ENCODE measurements around the gene STPG1.

STPG1 gene

GRCh38 chr1:24337455-24337854 is 76.1 kb downstream of the STPG1 start:
- no peak for DNase-seq

- DNase-seq, result no peak
Measured at GRCh38 chr1:24336075-24336474, 77.5 kb downstream of the STPG1 start.

GRCh38 chr1:24331961-24332673 is 81.5 kb downstream of the STPG1 start:
- DNase-seq, result no peak

DNA sequence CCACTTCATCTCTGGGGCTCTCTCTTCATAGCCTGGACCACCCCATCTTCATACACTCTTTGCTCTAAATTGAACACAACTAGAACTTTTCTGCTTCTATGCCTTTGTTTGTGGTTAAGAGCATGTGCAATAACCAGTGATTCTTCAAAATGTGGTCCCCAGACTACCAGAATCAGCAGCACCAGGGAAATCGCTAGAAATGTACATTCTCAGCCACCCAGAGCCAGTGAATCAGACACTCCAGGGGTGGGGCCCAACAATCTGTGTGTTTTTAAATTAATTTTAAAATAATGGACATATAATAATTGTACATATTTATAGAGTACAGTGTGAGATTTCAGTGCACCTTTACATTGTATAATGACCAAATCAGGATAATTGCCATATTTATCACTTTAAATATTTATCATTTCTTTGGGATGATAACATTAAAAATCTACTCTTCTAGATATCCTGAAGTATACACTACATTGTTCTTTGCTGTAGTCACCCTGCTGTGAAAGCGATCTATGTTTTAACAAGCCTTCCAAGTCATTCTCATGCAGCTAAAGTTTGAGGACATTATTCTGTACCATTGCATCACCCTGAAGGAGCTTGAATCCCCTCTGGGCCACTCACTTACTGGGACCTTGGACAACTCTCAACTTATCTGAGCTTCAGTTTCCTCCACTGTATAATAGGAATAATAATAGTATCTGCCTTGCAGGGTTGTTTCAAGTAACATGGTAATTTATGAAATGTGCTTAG is 83.6 kb downstream of the STPG1 start:
- no peak for DNase-seq

DNA sequence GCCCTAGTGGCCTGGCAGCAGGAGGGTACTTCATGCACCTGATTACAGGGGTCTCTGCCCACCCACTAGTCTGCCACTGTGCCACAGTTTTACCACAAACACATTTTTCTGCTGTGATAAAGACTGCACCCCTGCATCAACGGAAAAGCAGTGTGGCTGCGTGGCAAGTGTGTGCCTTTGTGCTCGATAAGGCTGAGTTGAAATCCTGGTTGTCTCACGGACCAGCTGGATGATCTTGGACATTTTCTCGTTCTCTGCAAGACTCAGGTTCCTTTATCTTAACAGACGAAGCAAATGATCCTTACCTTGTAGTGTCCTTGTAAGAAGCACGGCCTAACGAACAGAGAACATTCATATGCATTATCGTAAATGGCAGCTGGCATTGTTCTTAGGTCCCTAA is 84.3 kb downstream of the STPG1 start:
- DNase-seq, result no peak

DNA sequence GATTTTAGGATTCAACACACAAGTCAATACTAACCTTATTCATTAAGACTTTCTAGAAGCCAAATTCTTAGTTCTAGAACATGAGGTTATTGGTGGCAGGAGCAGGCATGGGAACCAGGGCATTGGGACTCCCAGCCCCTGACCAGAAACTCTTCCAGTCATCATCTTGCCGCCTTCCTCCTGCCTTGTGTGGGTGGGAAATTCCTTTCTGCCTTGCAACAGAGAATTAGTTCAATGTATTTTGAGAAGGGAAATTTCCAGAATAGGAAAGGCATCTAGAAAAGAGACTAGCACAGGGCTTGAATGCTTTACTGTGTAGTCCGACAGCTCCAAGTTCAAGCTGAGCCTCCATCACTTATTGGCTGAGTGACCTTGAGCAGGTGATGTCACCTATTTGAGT is 85.7 kb downstream of the STPG1 start:
- no peak for DNase-seq

- no peak for DNase-seq
Measured at GRCh38 chr1:24327486-24327885, 86.1 kb downstream of the STPG1 start.

DNA sequence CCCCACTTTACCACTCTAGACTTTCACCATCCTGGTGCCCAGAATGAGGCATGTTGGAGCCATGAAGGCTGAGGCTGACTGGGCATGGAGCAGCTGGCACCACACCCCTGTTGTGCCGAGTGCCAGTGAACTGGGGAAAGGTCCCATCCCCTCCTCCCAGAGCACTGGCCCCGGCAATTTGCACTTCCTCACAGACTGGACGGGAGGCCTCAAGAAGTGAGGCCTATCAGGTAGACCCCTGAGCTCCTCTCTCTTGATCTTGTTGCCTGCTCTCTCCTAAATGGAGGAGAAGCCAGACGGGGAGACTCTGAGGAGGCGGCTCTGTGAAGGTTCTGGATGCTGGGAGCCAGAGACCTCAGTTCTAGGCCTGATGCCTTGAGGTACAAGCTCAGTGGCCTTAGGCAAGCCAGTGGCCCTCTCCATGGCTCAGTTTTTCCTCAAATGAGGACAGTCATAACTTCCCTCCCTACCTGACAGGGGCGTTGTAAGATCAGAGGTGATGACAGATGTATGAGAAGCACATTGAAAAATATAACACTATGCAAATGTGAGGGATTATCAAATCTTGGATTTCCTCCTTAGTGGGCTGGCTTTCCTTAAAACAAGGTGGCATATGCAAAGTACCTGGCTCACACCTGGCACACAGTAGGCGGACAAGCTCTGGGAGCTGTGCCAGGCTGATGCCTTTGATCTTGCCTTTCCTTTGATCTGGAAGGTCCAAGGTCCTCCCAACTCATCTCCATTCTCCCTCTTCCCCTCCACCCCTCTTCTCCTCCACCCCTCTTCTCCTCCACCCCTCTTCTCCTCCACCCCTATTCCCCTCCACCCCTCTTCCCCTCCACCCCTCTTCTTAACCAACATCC is 87.8 kb downstream of the STPG1 start:
- DNase-seq, result no peak

DNA sequence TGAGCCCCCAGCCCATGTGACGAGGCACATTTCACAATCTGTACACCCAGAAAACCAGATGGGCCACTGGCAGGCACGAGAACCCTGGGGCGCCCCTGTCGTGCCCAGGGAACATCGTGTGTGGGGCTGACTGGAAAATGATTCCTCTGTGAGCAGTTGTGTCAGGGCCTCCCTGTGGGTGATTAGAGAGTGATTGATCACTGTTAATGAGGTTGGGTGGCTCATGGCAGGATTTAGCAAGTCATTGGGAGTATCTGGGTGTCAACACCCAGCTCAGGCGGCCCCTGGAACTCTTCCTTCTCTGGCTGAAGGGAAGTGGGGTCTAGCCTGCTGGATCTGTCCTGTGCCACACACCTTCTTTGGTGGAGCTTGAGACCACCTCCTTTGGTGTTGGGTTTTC is 88.7 kb downstream of the STPG1 start:
- no peak for DNase-seq

DNA sequence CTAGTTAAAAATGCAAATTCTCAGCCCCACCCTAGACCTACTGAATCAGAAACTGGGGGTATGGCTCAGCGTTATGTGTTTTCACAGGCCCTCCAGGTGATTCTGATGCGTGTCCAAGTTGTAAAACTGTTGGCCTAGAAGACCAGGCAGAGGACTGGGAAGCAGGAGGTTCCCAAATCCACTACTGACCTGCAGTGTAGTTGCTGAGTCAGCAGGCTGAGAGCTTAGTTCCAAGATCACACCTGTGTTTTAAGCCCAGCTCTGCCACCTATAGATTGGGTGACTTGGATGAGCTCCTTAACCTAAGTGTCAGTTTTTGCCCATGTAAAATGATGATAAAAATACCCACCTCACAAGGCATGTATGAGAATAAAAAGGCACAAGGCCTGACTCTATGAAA is 90.3 kb downstream of the STPG1 start:
- DNase-seq, result no peak

DNA sequence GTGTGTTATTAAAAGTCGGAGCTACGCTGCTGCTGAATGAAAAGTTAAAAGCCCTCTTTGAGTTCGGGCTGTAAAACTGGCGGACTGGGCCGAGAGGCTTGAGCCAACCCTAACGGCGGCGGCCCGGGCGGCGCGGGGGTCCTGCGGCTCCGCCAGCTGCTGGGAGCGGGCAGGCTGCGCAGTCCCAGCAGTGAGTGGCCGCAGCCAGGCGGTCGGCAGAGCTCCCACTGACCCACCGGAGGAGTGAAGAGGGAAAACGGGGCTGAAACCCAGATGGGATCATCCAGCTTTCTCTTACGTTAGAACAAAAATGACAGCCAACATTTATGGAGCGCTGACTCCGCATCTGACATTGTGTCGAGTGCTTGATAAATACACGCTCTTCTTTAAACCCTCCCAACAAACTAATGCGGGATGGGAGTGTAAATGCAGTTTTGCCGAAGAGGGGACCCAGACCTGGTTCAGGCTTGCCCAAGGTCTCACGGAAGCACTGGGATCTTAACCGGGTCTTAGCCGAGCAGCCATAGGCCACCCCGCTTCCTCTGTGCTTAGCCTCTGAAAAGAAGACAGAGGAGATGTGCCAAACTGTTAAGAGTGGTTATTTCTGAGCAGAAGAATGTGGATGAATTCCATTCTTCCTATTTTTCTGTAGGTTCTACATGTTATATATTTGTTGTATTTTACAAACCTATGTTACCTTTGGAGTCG is 91.0 kb downstream of the STPG1 start:
- DNase-seq, result no peak

DNA sequence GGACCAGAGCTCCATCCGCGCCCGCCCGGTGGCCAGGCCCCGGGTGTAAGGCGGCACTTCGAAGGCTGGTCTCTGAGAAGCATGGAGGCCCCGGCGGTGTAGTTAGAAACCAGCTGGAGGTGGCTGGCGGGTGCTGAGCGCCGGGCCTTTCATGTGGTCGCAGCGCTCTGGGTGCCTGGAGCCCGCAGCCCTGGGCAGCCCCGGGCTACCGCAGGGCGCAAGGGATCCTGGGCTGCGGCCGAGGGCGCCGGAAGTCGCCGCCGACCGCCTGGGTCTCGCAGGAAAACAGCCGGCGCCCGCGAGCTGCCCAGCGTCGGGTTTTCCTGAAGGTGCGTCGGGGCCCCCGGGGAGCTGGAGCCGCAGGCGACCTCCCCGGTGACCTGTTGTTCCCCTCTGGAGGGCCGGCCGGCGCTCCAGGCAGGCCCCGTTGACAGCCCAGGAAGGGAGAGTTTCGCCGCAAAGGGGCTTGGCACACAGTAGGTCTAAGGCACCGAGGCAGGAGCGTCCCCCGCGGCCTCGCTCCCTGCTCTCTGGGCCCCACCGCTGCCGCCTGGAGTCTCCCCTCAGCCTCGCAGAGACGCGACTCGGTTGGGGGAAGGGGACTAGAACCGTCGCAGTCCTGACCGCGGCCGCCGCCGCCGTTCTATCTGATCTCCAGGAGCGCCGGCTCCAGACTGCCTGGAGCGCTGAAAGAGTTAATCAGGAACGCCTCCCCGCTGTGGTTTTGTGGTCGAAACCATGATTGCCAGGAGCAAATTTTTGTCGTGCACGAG is 91.7 kb downstream of the STPG1 start:
- DNase-seq, result no peak

DNA sequence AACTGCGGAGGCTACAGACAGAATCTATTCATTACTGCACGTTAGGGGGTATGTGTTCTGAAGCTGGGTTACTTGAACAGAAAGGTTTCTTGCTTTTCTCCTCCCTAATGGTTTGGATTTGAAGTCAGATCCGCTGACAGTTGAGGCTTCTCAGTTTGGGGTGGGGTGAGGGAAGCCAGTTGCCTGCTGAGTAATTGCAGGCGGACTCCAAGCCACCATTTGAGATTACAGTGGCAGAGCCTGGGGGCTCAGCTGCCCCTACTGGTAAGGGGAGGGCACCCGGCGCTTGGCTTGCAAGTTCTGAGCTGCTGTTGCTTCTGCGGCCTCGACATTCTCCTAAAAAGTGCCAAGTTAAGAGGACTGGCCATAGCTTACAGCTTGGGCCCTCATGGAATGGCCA is 92.5 kb downstream of the STPG1 start:
- no peak for DNase-seq

DNA sequence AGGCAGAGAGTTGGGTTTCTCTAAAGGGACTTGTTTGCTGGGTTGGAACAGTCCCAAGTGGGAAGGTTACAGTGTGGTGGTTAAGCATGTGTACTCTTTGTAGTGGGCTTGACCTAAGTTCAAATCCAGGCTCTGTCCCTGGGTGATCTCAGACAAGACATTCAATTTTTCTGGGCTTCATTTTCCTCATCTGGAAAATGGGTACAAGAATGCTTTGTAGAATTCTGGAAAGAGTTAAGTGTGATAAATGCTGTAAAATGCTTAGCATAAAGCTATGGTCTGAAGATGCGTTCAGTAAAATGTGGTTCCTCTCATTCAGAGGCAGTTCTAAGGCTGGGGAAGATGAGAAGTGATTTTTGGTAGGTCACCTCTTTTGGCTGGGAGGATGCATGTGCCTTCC is 93.6 kb downstream of the STPG1 start:
- no peak for DNase-seq

- no peak for DNase-seq
Measured at GRCh38 chr1:24319312-24319863, 94.2 kb downstream of the STPG1 start, which contains the start of gene GRHL3. TSS of gene GRHL3 (plus strand) at chr1:24319357. CDS start at chr1:24319552, 195 bp downstream.

DNA sequence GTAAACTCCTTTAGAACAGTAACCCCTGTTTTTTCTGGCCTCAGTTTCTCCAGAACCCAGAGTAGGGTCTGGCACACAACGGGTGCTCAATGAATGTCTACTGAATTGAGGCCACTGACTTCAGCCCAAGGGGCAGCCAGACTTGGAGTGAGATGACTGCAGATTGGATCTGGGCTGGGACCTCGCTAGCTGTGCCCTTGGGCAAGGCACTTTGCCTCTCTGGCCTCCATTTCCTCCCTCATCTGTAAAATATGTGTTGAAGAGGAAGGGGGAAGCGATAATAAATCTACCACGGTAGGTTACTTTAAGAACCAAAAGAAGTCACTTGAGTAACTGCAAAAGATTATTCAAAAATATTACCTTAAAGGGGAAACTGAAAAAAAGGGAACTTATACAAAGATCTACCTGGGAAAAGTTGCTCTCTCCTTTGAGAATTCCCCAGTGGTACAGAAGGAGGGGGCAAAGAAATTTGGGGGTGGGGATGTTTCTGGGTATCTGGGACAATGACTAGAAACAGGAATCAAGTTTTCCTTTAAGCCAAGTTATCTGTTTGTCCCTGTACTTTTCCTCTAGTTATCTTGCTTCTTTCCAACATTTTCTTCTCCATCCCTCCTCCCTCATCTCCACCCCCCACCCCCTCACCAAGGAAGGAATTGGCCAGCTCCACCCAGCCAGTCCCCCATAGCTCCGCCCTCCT is 94.8 kb downstream of the STPG1 start:
- DNase-seq, result no peak

GRCh38 chr1:24317956-24318614 is 95.5 kb downstream of the STPG1 start:
- no peak for DNase-seq

DNA sequence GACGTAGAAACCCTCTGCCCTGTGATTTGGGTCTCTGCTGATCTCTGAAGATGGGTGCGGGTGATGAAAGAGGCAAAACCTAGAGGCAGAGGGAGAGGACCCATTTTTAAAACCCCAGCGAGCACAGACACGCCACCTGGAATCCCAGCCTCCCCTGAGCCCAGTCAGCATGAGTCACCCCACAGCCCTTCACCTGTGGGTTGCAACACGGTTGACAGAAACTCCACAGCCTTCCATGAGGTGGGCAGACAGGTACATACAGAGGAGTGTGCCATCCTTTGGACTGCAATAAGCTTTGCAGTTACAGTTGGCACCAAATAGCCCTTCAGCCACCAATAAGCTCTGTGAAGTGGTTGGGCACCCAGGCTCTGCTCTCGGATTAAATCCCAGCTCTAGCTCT is 96.5 kb downstream of the STPG1 start:
- DNase-seq, result no peak

DNA sequence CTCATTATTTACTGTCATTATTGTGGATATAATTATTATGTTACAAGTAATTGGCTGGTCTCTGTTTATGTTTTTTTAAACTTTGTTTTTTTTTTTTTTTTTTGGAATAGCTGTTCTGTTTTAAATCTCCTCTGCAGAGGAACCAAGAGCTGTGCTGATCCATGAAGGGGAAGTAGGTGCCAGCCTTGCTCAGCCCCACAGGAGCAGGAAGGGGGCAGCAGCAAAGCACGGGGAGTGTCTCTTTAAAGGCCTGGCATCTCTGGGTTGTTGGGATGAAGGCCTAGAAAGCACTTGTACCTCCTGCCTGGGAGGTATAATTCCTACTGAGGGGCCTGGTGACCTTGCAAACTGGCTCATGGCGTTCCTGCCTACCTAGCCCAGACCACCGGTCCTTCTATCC is 96.9 kb downstream of the STPG1 start:
- DNase-seq, result no peak

DNA sequence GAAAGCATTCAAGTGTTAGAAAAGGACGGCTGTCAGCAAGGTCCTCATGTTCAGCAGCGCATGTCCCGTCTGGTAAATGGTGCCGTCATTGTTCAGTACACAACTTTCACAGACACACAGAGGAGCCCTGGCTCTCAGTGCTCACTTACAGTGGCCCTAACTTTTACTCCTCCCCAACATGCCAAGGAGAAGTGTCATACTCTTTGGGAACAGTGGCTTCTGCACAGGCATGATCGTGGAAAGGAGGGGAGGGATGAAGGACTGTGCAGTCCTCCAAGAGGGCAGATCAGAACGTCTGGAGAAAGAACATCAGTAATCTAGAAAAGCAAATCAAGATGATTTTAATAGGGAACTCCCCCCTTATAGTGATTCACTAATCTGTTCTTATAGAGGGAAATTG is 98.2 kb downstream of the STPG1 start:
- no peak for DNase-seq

- DNase-seq, result no peak
Measured at GRCh38 chr1:24311741-24312140, 101.8 kb downstream of the STPG1 start.
